ENCODE results near the gene C1QL4. TPM values are rescaled to one million over a fixed set of nuclear protein-coding genes. Genes with fewer than 3 reads are reported as not detected.
A peak's percentile ranks its signal among the peaks of the same experiment; 100 is the strongest.

C1QL4 gene
- total RNA-seq, 1 donor from 2014 or later = 2.0 TPM

- TF ChIP-seq CTCF (IDR thresholded peaks at IDR 0.05) = no peak
- no peak for TF ChIP-seq POLR2A (IDR thresholded peaks at IDR 0.05)
- no peak for TF ChIP-seq POLR2AphosphoS5 (IDR thresholded peaks at IDR 0.05; ENCODE audit: insufficient read depth in 1 of 2, low read depth in 1 of 2)
- peaks cover 27% of the 10 kb centered on the region for H3K4me1 ChIP-seq
- no peak overlapping the region for H3K27ac ChIP-seq
- H3K4me3 ChIP-seq = no peak overlapping the region
- H3K36me3 ChIP-seq = no peaks in the 10 kb centered on the region
- intact Hi-C loops (cut with DNase I) = no loop called here
- H3K27me3 ChIP-seq = peaks cover 3% of the 10 kb centered on the region
- no peaks in the 10 kb centered on the region for H3K9me3 ChIP-seq
- DNase-seq (ENCODE audit: extremely low spot score in 2 of 2) = no peak
These were observed 6.9 kb downstream of the C1QL4 start for GRCh38 chr12:49330032-49330619.

- Histone ChIP-seq H3K27me3 (no peaks in the 10 kb centered on the region), H3K4me3 (no peak overlapping the region), H3K4me1 (peaks cover 27% of the 10 kb centered on the region), H3K9me3 (no peaks in the 10 kb centered on the region), H3K36me3 (no peaks in the 10 kb centered on the region), H3K27ac (no peak overlapping the region)
- TF ChIP-seq POLR2AphosphoS5 (IDR thresholded peaks at IDR 0.05; ENCODE audit: insufficient read depth in 1 of 2, low read depth in 1 of 2) (no peak), CTCF (IDR thresholded peaks at IDR 0.05) (no peak), POLR2A (IDR thresholded peaks at IDR 0.05) (no peak)
- DNase-seq (ENCODE audit: extremely low spot score in 2 of 2) = no peak
- intact Hi-C loops (cut with DNase I) = no loop called here
These were observed 8.2 kb downstream of the C1QL4 start for GRCh38 chr12:49328816-49329215.

- Histone ChIP-seq H3K4me3 (no peak overlapping the region), H3K27me3 (no peaks in the 10 kb centered on the region), H3K9me3 (no peaks in the 10 kb centered on the region), H3K36me3 (no peaks in the 10 kb centered on the region), H3K27ac (no peak overlapping the region), H3K4me1 (peaks cover 27% of the 10 kb centered on the region)
- intact Hi-C loops (cut with DNase I) = no loop called here
- TF ChIP-seq POLR2A (IDR thresholded peaks at IDR 0.05) = no peak
- no peak for TF ChIP-seq CTCF (IDR thresholded peaks at IDR 0.05)
- no peak for TF ChIP-seq POLR2AphosphoS5 (IDR thresholded peaks at IDR 0.05; ENCODE audit: insufficient read depth in 1 of 2, low read depth in 1 of 2)
- DNase-seq (ENCODE audit: extremely low spot score in 2 of 2) = no peak
These were observed 9.1 kb downstream of the C1QL4 start for GRCh38 chr12:49327887-49328286.

GRCh38 chr12:49327368-49327767 is 9.6 kb downstream of the C1QL4 start:
- no peak for TF ChIP-seq POLR2AphosphoS5 (IDR thresholded peaks at IDR 0.05; ENCODE audit: insufficient read depth in 1 of 2, low read depth in 1 of 2)
- no peak for TF ChIP-seq POLR2A (IDR thresholded peaks at IDR 0.05)
- no peak for TF ChIP-seq CTCF (IDR thresholded peaks at IDR 0.05)
- intact Hi-C loops (cut with DNase I) = no loop called here
- Histone ChIP-seq H3K27me3 (no peaks in the 10 kb centered on the region), H3K36me3 (no peaks in the 10 kb centered on the region), H3K27ac (no peak overlapping the region), H3K4me1 (peaks cover 24% of the 10 kb centered on the region), H3K9me3 (no peaks in the 10 kb centered on the region), H3K4me3 (no peak overlapping the region)
- no peak for DNase-seq (ENCODE audit: extremely low spot score in 2 of 2)

- TF ChIP-seq CTCF (IDR thresholded peaks at IDR 0.05) (no peak), POLR2A (IDR thresholded peaks at IDR 0.05) (no peak), POLR2AphosphoS5 (IDR thresholded peaks at IDR 0.05; ENCODE audit: insufficient read depth in 1 of 2, low read depth in 1 of 2) (no peak)
- DNase-seq (ENCODE audit: extremely low spot score in 2 of 2) = peak in 1 of 2 donors; percentile 96
- intact Hi-C loops (cut with DNase I) = no loop called here
- Histone ChIP-seq H3K4me3 (no peak overlapping the region), H3K4me1 (peaks cover 11% of the 10 kb centered on the region), H3K36me3 (no peaks in the 10 kb centered on the region), H3K27ac (no peak overlapping the region), H3K9me3 (no peaks in the 10 kb centered on the region), H3K27me3 (no peaks in the 10 kb centered on the region)
These were observed 11.4 kb downstream of the C1QL4 start for GRCh38 chr12:49325606-49326005.

All from vagina (tissue), 2 donors.